Astrocyte (in vitro differentiated cells and primary cell): Measurements from ENCODE around the gene DHX35. TPM values are rescaled to one million over a fixed set of nuclear protein-coding genes. Genes with fewer than 3 reads are reported as not detected.

Source experiments
- DNase-seq: peaks from one replicate; pipeline ENCODE4 v3.0.0-alpha.2; 2010; ENCODE audit warnings: low read depth
- FAIRE-seq: peaks from 2 replicates; lab custom pipeline; 2011; peaks lifted over from hg19 to GRCh38; lab: Jason Lieb, UNC
- H2AFZ ChIP-seq: 2 replicates; pipeline ENCODE4 v1.6.0; 2012; ENCODE audit warnings: low read depth, low read length, inconsistent platforms
- H3K27ac ChIP-seq: 2 replicates; pipeline ENCODE4 v1.5.1; 2011; ENCODE audit warnings: low read depth, low read length, inconsistent platforms
- H3K27me3 ChIP-seq: 2 replicates; pipeline ENCODE4 v1.6.0; 2011; ENCODE audit warnings: low read length, inconsistent platforms; ENCODE audit not compliant: insufficient read depth
- H3K36me3 ChIP-seq: 2 replicates; pipeline ENCODE4 v1.5.1; 2011; ENCODE audit warnings: low read length, inconsistent platforms; ENCODE audit not compliant: insufficient read depth
- H3K4me1 ChIP-seq: 2 replicates; pipeline ENCODE4 v1.5.1; 2011; ENCODE audit warnings: low read length, inconsistent platforms; ENCODE audit not compliant: insufficient read depth
- H3K4me2 ChIP-seq: 2 replicates; pipeline ENCODE4 v1.6.0; 2012; ENCODE audit warnings: low read length, inconsistent platforms
- H3K4me3 ChIP-seq: 2 replicates; pipeline ENCODE4 v1.5.1; 2011; ENCODE audit warnings: low read depth, mild to moderate bottlenecking, low read length, inconsistent platforms; ENCODE audit not compliant: insufficient read depth
- H3K79me2 ChIP-seq: 2 replicates; pipeline ENCODE4 v1.6.0; 2012; ENCODE audit warnings: mild to moderate bottlenecking, low read length, inconsistent platforms; ENCODE audit not compliant: insufficient read depth
- H3K9ac ChIP-seq: 2 replicates; pipeline ENCODE4 v1.6.0; 2012; ENCODE audit warnings: mild to moderate bottlenecking, low read length, inconsistent platforms
- H3K9me3 ChIP-seq: 2 replicates; pipeline ENCODE4 v1.5.1; 2012; ENCODE audit warnings: low read depth, mild to moderate bottlenecking, low read length, inconsistent platforms; ENCODE audit not compliant: insufficient read depth
- H4K20me1 ChIP-seq: 2 replicates; pipeline ENCODE4 v1.6.0; 2012; ENCODE audit warnings: low read length, inconsistent platforms; ENCODE audit not compliant: insufficient read depth
- H3K27ac Mint-ChIP-seq: one replicate; pipeline ENCODE4 v1.8.0; 2021; ENCODE audit warnings: mild to moderate bottlenecking, mixed read lengths; ENCODE audit not compliant: unreplicated experiment
- H3K27me3 Mint-ChIP-seq: one replicate; pipeline ENCODE4 v1.8.0; 2021; ENCODE audit warnings: low read depth, mixed read lengths; ENCODE audit not compliant: unreplicated experiment
- H3K36me3 Mint-ChIP-seq: one replicate; pipeline ENCODE4 v1.8.0; 2021; ENCODE audit warnings: low read depth, mixed read lengths; ENCODE audit not compliant: unreplicated experiment
- H3K4me1 Mint-ChIP-seq: one replicate; pipeline ENCODE4 v1.8.0; 2021; ENCODE audit warnings: low read depth, mixed read lengths; ENCODE audit not compliant: unreplicated experiment
- H3K4me3 Mint-ChIP-seq: one replicate; pipeline ENCODE4 v1.8.0; 2021; ENCODE audit warnings: mild to moderate bottlenecking, moderate library complexity, mixed read lengths; ENCODE audit not compliant: unreplicated experiment
- H3K9me3 Mint-ChIP-seq: one replicate; pipeline ENCODE4 v1.8.0; 2021; ENCODE audit warnings: mild to moderate bottlenecking, mixed read lengths; ENCODE audit not compliant: unreplicated experiment
- CTCF ChIP-seq: IDR thresholded peaks from 2 replicates; pipeline ENCODE4 v1.5.1; 2011; ENCODE audit warnings: low read depth, mild to moderate bottlenecking, inconsistent platforms, low read length, moderate library complexity; ENCODE audit not compliant: insufficient read depth
- EZH2 ChIP-seq: IDR thresholded peaks from 2 replicates; pipeline ENCODE4 v1.6.1; 2012; ENCODE audit warnings: mild to moderate bottlenecking, low read length, inconsistent platforms; ENCODE audit not compliant: insufficient read depth
- total RNA-seq: library from RNA; stranded (reverse); gene quantifications from 2 replicates; pipeline ENCODE4 v1.2.1, GENCODE V29; 2021

Gene DHX35
- total RNA-seq, 1 donor from 2014 or later = 7.8 TPM

GRCh38 chr20:38968090-38968489 is 5.9 kb downstream of the DHX35 start:
- Histone ChIP-seq H3K9me3 (no peaks in the 10 kb centered on the region), H3K4me2 (no peak overlapping the region), H3K27me3 (no peaks in the 10 kb centered on the region), H3K27ac (no peak overlapping the region), H3K4me3 (no peak overlapping the region), H4K20me1 (no peaks in the 10 kb centered on the region), H3K79me2 (peaks cover 42% of the 10 kb centered on the region), H3K4me1 (peaks cover 13% of the 10 kb centered on the region), H2AFZ (no peak overlapping the region), H3K9ac (no peak overlapping the region), H3K36me3 (peaks cover 2% of the 10 kb centered on the region)
- no peak for TF ChIP-seq EZH2
- TF ChIP-seq CTCF = no peak
- no peak for FAIRE-seq
- Mint-ChIP-seq H3K4me3 (no peak overlapping the region), H3K4me1 (peaks cover 19% of the 10 kb centered on the region), H3K36me3 (peaks cover 6% of the 10 kb centered on the region), H3K27ac (no peak overlapping the region), H3K9me3 (no peaks in the 10 kb centered on the region), H3K27me3 (no peaks in the 10 kb centered on the region)
- DNase-seq = no peak

- peaks cover 9% of the 10 kb centered on the region for H3K36me3 Mint-ChIP-seq
- Histone ChIP-seq H3K79me2 (peaks cover 31% of the 10 kb centered on the region), H2AFZ (no peak overlapping the region), H3K4me1 (peaks cover 17% of the 10 kb centered on the region), H3K9ac (peak overlapping the region; percentile 27), H3K4me3 (no peak overlapping the region), H4K20me1 (peaks cover 8% of the 10 kb centered on the region), H3K4me2 (peak overlapping the region; percentile 63), H3K27ac (peak overlapping the region; percentile 76), H3K9me3 (no peaks in the 10 kb centered on the region), H3K36me3 (peaks cover 2% of the 10 kb centered on the region), H3K27me3 (no peaks in the 10 kb centered on the region)
- no peaks in the 10 kb centered on the region for H3K9me3 Mint-ChIP-seq
- TF ChIP-seq CTCF (no peak), EZH2 (no peak)
- FAIRE-seq (no peak), DNase-seq (no peak)
- peak overlapping the region; percentile 36 for H3K4me3 Mint-ChIP-seq
- H3K27me3 Mint-ChIP-seq = no peaks in the 10 kb centered on the region
- peak overlapping the region; percentile 83 for H3K27ac Mint-ChIP-seq
- H3K4me1 Mint-ChIP-seq = peaks cover 25% of the 10 kb centered on the region
Observed at GRCh38 chr20:38969708-38970107, 7.6 kb downstream of the DHX35 start.

GRCh38 chr20:38970302-38970701 is 8.2 kb downstream of the DHX35 start:
- Mint-ChIP-seq H3K27ac (peak overlapping the region; percentile 83), H3K4me1 (peaks cover 25% of the 10 kb centered on the region), H3K27me3 (no peaks in the 10 kb centered on the region), H3K9me3 (no peaks in the 10 kb centered on the region), H3K36me3 (peaks cover 9% of the 10 kb centered on the region), H3K4me3 (no peak overlapping the region)
- TF ChIP-seq CTCF (no peak), EZH2 (no peak)
- Histone ChIP-seq H3K79me2 (peaks cover 27% of the 10 kb centered on the region), H2AFZ (no peak overlapping the region), H3K4me3 (no peak overlapping the region), H3K27ac (peak overlapping the region; percentile 76), H3K27me3 (no peaks in the 10 kb centered on the region), H3K9ac (no peak overlapping the region), H4K20me1 (peaks cover 12% of the 10 kb centered on the region), H3K9me3 (no peaks in the 10 kb centered on the region), H3K4me2 (peak overlapping the region; percentile 63), H3K4me1 (peaks cover 17% of the 10 kb centered on the region), H3K36me3 (peaks cover 2% of the 10 kb centered on the region)
- FAIRE-seq = peak; percentile 76
- peak; percentile 81 for DNase-seq
